AG08395 (cell line): ENCODE measurements around the gene GPR4.
A peak's percentile ranks its signal among the peaks of the same experiment; 100 is the strongest.

Source experiments
- DNase-seq: peaks from one replicate; pipeline ENCODE4 v3.0.0; 2012; ENCODE audit warnings: mixed read lengths, low spot score

GPR4 gene

DNA sequence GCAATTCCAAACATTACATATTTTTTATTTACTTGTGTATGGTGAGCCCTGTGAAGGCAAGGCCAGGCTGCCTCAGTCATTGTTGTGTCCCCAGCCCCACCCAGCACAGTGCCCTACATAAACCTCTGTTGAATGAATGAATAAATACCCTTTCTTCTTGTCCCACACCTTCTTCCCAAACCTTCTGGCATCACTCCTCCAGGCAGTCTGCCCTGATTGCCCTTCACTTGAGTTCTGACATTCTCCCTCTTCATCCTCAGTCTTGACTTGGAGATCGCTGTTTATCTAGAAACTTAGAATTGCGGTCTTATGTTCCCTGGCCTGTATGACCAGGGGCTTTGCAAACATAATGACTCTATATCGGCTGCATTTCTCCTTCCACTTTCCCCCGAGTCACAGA is 12.2 kb downstream of the GPR4 start:
- no peak for DNase-seq

DNA sequence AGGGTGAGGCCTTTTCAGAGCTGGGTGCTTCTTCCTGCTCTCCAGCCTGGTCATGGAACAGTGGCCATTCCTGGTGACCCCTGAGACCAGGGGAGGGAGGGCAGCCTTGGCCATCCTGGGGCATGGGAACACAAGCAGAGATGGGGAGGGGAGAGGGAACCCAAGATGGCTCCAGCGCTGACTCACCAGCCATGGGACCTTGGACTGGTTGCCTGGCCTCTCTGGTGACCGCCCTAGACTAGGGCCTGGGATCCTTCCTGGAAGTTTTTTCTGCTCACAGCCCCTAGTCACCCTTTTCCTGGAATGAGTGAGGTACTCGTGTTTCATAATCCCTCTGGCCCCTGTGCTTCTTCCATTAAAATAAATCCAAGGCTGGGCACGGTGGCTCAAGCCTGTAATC is 14.1 kb downstream of the GPR4 start:
- DNase-seq = no peak

DNA sequence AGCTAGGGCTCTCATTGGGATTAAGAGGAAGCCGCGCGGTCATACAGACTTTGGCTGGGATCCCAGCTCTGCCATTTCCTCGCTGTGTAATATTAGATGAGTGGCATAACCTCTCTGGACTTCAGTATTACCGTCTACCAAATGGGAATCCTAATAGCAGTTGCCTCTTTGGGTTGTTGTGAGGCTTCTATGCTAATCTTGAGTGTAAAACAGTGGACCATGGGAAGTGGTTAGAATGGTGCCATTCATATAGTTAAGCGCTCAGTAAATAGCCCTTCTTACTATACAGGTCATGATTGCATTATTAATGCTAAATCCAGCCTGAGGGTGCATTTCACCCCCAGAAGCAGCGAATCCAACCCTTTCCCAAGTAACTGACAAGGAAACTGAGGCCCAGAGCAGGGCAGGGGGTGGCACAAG is 16.8 kb downstream of the GPR4 start:
- DNase-seq = no peak

DNA sequence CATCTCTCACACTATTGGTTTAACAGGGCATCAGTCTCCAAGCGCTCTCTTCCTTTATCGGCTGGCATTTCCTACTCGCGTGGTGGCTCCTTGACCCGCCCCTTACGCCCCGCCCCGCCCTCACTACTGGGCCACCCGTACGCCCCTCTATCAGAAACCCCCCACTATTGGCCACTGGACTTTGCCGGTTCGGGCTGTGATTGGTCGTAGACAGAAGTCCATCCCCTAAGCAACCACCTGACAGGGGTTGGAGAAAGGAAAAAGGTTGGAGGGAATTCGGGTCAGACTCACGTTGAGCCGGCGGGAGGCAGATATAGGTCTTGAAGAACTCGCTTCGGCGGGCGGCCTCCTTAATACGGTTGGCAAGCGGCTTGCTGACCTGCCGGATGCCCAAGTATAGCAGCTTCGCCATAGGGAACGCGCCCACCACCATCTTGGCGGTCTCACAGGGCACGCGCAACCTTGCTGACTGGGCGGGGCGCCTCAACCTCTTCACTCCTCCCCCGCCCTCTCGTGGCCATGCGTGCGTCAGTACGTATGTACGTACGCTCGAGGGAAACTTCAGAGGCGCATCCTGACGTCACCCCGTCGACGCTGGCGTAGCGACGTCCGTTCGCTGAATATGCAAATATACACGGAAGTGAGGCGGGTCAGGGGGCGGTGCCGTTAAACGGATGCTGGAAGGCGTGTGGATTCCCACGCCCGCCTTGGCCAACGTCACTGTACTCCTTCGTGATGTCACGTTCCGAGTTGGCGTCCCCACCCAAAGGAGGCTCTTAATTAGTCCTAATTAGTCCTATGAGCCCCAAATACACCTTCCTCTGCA is 17.5 kb downstream of the GPR4 start, which contains the start of gene OPA3:
Gene OPA3, minus strand, starts transcription at position 471 of the 826 bp plus-strand sequence. Its CDS starts 38 bp downstream, at position 433.
- DNase-seq = peak; percentile 99

DNA sequence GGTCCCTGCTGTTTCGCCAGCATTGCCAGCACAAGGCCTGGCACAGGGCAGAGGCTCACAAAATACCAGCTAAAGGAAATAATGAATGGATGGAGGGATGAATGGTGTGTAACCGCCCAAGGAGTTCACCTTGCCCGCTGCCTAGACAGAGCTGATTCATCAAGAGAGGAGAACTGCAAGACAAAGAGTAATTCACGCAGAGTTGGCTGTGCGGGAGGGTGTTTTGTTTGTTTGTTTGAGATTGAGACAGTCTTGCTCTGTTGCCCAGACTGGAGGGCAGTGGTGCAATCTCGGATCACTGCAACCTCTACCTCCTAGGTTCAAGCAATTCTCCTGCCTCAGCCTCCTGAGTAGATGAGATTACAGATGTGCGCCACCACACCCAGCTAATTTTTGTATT is 20.4 kb downstream of the GPR4 start:
- DNase-seq = no peak

DNA sequence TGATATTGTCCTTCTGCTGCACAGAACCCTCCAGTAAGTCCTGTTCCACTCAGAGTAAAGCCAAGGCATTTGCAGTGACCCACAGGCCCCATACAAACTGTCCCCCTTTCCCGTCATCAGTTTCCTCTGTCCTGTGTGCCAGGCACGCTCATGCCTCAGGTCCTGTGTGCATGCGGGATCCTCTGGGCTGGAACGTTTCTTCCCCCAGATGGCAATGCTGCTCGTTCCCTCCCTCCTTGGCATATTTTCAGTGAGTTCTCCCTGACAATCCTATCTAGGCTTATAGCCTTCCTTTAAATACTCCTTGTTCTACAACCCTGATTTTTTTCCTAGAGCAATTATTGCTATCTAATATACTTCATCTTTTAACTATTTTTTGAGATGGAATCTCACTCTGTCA is 23.2 kb downstream of the GPR4 start:
- DNase-seq = peak; percentile 39

DNA sequence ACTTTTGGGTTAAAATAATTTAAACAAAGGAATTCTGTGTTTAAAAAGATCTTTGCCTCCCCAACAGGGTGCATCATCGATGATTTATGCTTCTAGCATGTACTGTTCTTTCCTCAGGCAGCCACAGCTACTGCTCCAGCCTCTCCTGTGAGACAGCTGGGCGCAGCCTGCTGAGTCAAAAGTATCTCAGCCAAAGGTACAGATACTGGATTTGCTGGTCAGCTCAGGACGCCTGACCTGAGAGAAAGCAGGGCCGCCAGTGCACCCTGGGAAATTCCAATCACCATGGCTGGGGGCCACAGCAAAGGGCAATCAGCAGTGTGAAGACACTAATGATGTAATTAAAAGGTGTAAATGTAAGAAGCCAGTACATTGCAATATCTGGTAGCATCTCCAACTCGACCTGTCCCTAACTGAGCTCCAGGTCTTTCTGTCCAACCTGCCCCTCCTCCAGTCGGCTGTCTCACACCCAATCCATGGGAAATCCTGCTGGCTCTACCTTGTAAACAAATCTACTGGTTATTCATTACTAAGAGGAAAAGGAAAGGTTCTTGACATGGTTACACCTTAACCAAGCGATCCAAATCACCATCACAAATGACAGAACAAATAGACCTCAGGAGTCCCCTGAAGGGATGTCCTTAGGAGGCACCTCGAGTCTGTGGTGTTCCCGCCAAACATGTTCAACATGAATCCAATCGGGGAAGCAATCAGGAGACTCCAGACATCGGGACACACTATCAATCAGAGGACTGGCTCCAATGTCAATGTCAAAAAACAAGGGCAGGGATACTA is 24.7 kb downstream of the GPR4 start:
- peak; percentile 89 for DNase-seq

DNA sequence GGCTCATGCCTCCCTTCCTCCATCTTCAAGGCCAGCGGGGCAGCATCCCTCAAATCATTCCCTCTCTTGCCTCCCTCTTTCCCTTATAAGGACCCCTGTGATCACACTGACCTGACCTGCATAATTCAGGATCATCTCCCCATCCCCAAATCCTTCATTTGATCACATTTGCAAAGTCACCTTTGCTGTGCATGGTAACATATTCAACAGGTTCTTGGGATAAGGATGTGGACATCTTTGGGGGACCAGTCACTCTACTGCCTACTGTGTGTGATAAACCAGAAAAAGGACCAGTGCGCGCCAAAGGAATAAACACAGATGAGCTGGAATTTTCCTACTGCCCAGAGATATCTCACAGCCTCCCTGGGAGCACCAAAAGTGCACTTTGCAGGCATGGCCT is 25.3 kb downstream of the GPR4 start:
- DNase-seq = no peak

DNA sequence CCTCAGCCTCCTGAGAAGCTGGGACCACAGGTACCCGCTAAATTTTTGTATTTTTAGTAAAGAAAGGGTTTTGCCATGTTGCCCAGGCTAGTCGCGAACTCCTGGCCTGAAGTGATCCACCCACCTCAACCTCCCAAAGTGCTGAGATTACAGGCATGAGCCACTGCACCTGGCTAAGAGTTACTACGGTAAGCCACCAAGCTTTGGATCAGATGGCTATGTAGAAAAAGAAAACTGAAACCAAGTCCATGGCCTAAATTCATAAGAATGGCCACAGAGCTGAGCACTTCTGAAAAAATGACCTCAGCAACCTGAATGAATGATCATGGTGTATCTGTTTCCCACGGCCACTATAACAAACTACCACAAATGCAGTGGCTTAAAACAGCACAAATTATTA is 26.8 kb downstream of the GPR4 start:
- no peak for DNase-seq

DNA sequence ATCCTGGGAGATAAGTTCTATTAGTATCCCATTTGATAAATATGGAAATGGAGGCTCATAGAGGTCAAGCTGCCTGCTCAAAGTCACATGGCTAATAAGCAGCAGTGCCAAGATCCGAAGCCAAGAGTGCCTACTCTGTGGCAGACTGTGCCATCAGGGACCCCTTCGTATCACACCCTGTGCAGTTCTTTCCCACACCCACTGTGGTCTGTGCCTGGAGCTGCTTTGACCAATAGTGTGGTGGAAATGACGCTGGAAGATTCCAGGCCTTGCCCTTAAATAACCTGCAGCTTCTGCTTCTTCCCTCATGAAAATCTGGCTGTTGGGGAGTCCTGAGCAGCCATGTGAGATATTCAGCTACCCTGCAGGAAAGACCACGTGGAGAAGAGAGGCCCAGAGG is 27.5 kb downstream of the GPR4 start:
- no peak for DNase-seq

DNA sequence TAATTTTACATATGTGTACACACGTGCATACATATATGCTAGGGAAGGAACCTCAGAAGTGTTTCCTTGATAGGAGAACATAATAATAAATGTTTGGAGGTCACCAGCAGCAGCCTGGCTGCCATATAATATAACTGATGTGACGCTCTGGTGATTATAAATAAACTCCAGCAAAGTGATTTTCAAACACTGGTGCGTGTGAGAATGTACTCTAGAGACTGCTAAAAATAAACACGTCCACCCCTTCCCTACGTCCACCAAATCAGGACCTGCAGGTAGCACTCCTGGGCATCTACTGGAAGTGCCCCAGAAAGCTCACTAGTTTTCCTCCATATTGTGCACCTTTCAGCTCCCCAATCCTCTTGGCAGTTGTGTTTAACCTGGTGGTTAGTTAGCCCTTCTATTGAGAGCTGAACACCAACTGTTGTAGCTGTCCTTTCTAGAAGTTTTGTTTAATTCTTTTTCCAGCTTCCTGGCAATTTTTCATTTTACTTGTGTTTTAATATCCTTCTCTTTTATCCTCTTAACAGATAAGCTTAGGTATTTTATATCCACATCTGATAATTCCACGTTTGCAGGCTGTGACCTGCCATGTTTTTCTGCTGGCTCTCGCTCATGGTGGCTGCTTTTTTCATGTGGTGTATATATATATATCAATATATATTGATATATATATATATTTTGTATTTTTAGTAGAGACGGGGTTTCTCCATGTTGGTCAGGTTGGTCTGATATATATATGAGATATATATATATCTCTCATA is 30.4 kb downstream of the GPR4 start:
- no peak for DNase-seq

DNA sequence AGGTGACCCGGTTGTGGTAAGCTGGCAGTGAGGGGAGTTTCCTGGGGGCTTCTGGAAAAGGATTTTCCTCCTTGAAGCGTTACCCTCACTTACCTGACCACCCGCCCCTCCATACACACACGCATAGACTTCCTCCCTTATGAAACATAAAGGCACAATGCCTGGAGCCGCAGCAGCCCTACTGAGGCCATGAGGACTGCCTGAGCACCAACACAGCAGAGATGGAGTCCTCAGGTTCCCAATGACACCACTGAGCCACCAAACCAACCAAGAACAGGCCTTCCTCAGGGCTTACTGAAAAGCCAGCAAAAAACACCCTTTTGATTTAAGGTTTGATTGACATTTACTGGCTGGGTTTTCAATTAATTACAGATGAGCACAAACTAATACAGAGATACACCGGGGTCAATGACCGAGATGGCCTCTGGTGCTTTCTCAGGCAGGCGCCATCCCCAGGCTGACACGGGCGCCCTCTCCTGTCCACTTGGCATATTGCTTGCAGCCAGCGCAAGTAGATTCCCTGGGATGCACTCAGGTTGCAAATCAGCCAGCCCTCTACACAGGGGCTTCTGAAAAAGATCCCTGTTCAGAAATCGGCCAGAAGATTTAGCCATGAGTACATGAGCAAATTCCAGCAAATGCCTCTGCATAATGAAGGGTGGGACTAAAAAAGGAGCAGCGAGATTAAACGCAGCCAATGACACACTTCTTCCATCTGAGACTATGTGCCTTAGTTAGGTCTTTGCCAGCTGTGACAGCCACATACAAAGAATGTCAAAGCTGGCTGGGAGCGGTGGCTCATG is 32.2 kb downstream of the GPR4 start:
- DNase-seq = peak; percentile 68

DNA sequence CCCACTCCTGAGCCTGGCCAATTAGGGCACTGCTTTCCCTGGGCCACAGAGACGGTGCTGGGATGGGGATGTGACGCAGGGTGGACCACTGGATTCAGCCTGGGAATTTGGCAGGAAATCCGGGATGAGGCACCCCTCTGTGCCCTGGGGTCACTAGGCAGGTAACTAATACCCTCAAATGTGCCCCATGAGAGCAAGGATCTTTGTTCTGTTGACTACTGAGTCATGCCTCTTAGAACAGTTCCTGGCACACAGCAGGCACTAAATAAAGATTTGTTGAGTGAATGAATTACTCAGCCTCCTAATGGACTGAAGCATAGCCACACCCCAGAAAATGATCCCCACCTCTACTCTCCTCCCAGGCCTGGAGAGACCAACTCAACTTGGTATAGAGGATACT is 33.3 kb downstream of the GPR4 start:
- peak; percentile 57 for DNase-seq

DNA sequence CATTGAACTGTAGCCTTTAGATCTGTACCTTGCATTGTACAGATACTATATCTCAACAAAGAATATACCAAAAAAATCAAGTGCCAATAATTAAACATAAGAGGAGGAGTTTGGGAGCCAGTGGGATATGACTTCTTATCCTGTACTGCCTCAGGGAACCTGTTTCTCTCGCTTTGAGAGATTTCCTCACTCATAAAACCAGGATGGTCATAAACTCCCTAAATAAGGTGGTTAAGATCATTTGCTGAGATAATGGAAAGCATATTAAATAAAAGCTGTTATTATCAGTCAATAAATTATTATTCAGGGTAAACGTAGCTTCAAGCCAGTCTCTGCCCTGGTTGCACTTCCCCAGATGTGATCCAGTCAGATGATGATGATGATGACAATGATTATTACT is 34.4 kb downstream of the GPR4 start:
- DNase-seq = no peak

DNA sequence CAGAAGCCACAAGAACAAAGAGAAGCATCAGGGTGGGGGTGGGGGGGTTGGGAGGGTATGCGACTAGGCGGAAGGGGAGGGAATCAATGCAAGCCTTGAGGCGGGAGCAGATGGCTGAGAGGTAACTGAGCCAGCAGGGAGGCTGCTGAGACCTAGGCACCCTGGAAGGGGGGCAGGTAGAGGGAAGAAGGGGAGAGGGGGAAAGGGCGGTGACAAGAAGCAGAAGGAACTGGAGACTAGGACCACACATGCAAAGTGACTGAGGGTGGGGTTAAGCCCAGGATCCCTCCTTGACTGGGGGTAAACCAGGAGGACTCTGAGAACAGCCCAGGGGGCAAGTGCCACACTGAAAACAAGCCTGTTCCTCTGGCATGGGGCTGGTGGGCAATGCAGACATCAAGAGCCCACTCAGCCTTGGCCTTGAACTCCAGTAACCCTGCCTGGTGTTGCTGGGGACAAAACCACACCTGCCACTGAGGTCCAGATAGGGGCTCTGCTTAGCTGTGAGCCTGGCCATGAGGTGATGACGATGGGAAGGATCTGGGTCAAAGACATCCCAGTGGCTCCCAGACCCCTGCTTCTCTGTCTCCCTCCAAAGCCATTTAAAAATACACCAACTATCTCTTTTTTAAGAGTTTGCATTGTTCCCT is 37.8 kb downstream of the GPR4 start:
- no peak for DNase-seq

DNA sequence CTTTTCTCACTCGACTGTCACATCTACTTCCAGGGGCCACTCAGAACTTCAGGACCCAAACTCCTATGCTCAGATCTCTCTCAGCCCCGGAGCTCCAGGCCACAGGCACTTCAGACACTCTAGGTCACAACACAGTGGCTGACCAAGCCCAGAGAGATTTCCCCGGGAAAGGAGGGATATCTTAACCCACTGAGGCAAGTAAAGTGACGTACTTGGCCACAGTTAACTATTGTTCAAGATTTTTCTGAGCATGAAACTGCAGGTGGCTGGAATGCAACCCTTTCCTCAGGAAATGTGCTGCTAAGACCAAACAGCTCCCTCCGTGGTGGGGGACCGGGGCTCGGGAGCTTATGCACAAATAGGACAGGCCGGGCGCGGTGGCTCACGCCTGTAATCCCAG is 41.3 kb downstream of the GPR4 start:
- no peak for DNase-seq

DNA sequence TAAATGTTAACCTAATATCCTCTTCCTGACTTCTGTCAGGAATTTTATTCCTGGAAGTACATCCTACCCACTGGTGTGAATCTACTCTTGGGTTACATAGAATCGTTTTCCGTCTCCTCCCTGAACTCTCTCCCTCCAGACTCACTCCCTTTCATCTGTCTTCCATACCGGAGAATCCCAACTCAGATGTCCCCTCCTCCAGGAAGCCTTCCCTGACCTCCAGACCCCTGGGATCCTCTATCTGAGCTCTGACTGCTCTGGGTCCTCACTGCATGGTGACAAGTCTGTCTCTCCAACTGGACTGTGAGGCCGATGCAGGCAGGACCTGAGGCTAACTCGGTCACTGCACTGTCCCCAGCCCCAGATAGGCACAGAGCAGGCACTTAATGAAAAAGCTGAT is 42.0 kb downstream of the GPR4 start:
- no peak for DNase-seq

DNA sequence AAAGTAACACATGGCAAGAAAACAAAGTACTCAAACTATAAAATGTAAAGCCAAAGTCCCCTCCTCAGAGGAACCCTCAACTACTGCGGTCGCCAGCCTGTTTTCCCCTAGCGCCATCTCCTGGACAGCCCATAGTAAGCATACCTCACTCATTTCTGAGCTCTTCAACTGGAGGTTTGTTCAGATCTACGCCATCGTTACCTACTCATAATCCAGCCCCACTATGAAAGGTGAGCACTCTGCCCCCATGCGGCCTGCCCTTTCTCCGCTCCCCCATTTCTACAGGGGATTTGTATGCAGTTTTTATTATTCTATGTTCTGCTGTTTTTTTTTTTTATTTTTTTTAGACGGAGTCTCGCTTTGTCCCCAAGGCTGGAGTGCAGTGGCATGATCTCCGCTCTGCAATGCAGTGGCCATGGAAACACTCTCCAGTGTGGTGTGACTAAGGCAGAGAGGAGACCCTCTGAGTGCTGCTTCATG is 43.6 kb downstream of the GPR4 start:
- DNase-seq = peak; percentile 52

DNA sequence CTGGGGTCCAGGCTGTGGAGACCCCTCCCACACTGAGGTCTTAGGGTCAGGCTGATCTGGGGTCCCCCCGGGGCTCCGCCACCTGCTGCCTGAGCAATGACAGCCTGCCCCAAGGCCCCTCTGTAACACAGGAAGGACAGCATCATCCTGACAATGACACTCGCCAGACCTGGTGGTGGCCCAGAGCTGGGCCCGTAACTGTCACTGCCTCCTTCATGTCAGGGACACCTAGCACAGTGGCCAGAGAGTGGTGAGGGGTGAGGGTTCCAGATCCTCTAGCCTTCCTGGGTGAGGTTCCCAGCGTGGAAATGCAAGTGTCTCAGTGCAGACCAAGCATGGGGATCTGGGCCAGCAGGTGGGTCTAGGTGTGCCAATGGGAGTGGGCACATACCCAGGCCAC is 45.2 kb downstream of the GPR4 start:
- DNase-seq = no peak

DNA sequence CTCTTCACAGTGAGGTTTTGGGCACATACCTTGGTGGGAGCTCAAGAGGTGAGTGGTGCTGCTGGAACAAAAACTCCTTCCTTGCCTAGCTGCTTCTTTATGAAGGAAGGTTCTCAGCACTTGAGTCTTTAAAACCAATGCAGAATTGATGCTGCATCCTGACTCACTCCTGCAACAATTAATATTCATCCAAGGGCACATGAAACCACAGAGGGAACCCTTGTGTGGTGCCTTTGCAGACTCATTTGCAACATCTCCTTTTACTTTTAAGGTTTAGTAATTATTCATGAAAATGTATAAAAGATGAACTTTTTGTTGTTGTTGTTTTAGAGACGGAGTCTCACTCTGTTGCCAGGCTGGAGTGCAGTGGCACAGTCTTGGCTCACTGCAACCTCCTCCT is 47.5 kb downstream of the GPR4 start:
- peak; percentile 10 for DNase-seq

DNA sequence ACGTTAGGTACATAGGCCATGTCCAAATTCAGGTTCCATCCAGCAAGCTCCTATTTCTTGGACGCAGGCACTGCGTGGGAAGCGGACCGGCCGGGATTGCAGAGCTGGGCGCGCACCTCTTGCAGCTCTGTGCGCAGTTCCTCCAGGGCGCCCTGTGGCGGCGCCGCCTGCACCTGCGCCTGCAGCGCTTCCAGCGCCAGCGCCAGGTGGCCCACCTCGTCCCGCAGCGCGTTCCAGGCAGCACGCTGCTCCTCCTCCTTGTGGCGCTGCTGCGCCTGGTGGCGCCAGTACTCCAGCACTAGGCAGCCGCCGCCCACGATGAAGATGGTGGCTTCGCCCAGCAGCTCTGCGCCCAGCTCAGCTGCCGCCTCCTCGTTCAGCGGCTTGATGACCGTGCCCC is 48.5 kb downstream of the GPR4 start:
- no peak for DNase-seq
